Measurements from ENCODE around the gene GRIK1.

GRCh38 chr21:29892379-29892778, 47.4 kb downstream of the GRIK1 start:
- TF ChIP-seq POLR2AphosphoS5 (IDR thresholded peaks at IDR 0.05; ENCODE audit: low read depth, low read length) (no peak), POLR2A (IDR thresholded peaks at IDR 0.05; ENCODE audit: low read depth, low read length) (no peak), TAF1 (IDR thresholded peaks at IDR 0.05; ENCODE audit: borderline replicate concordance, low read depth, low read length) (no peak)
